ENCODE measurements around the gene CHD5. TPM values are rescaled to one million over a fixed set of nuclear protein-coding genes. Genes with fewer than 3 reads are reported as not detected.

The CHD5 gene
- total RNA-seq, 1 experiment from 2014 or later = 0.39 TPM

DNA sequence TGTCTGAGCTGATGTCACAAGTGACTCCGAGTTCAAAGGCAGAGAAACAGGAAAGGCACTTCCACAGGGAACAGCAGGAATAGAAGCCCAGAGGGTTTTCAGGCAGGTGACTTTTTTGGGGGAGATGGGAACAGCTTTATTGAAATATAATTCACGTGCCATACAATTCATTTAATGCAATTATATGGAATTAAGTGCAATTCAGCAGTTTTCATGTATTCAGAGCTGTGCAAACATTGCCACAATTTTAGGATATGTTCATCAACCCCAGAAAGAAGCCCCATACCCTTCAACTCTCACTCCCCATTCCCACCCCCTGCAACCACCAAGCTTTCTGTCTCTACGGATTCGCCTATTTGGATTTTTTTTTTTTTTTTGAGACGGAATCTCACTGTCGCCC lies 117.5 kb downstream of the CHD5 start:
- Histone ChIP-seq H3K4me1 (no peaks in the 10 kb centered on the region), H3K27me3 (replicated peaks; ENCODE audit: control insufficient read depth, insufficient read depth, low read length) (no peaks in the 10 kb centered on the region), H3K36me3 (ENCODE audit: control insufficient read depth, insufficient read depth, low read length) (no peaks in the 10 kb centered on the region), H3K9me3 (no peaks in the 10 kb centered on the region), H3K4me3 (ENCODE audit: low read depth, low read length) (no peak overlapping the region)
- no peak for DNase-seq
- no peak overlapping the region for H3K4me3 Mint-ChIP-seq (ENCODE audit: unreplicated experiment)
- intact Hi-C loops (cut with micrococcal nuclease; ENCODE audit: unreplicated experiment) = no loop called here
- H3K27me3 Mint-ChIP-seq (ENCODE audit: insufficient read depth, unreplicated experiment) = no peaks in the 10 kb centered on the region
- H3K36me3 Mint-ChIP-seq (ENCODE audit: insufficient read depth, unreplicated experiment) = peaks cover 5% of the 10 kb centered on the region
- BruUV-seq (replicated peaks) = no TSS peak
- TF ChIP-seq, protein P1, sequence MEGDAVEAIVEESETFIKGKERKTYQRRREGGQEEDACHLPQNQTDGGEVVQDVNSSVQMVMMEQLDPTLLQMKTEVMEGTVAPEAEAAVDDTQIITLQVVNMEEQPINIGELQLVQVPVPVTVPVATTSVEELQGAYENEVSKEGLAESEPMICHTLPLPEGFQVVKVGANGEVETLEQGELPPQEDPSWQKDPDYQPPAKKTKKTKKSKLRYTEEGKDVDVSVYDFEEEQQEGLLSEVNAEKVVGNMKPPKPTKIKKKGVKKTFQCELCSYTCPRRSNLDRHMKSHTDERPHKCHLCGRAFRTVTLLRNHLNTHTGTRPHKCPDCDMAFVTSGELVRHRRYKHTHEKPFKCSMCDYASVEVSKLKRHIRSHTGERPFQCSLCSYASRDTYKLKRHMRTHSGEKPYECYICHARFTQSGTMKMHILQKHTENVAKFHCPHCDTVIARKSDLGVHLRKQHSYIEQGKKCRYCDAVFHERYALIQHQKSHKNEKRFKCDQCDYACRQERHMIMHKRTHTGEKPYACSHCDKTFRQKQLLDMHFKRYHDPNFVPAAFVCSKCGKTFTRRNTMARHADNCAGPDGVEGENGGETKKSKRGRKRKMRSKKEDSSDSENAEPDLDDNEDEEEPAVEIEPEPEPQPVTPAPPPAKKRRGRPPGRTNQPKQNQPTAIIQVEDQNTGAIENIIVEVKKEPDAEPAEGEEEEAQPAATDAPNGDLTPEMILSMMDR (IDR thresholded peaks at IDR 0.05; ENCODE audit: insufficient read depth in 1 of 2, low read depth in 1 of 2, low read length in 1 of 2, severe bottlenecking in 1 of 2, unreplicated experiment in 1 of 2) = no peak
- no peaks in the 10 kb centered on the region for H3K4me1 Mint-ChIP-seq (ENCODE audit: low read depth, unreplicated experiment)
- POLR2A ChIA-PET = no interaction called here
- H3K9me3 Mint-ChIP-seq (ENCODE audit: unreplicated experiment) = no peaks in the 10 kb centered on the region
- H3K27ac Mint-ChIP-seq (ENCODE audit: unreplicated experiment) = no peak overlapping the region
- CTCF ChIA-PET = no interaction called here

DNA sequence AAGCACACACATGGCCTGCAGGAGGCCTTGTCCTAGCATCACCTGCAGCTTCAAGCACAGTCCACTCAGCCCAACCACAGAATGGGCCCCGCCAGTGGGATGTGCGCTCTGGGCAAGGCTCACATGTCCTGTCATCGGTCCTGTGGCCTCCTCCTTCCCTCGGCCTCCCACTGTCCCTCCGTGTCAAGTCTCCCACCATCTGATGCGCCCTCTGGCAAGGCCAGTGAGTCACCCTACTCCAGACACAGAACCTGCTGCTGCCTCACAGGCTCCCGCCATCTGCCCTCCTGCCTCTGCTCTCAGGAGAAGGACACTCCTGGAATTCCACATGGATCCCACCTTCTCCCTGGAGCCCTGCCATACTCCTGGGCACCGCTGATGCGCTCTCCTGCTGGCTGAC lies 120.3 kb downstream of the CHD5 start:
- H3K27me3 Mint-ChIP-seq (ENCODE audit: insufficient read depth, unreplicated experiment) = no peaks in the 10 kb centered on the region
- DNase-seq = no peak
- no peak overlapping the region for H3K27ac Mint-ChIP-seq (ENCODE audit: unreplicated experiment)
- no peaks in the 10 kb centered on the region for H3K9me3 ChIP-seq
- H3K9me3 Mint-ChIP-seq (ENCODE audit: unreplicated experiment) = no peaks in the 10 kb centered on the region
- H3K4me3 Mint-ChIP-seq (ENCODE audit: unreplicated experiment) = no peak overlapping the region
- H3K4me1 ChIP-seq = no peaks in the 10 kb centered on the region
- TF ChIP-seq, protein P1 (IDR thresholded peaks at IDR 0.05; ENCODE audit: insufficient read depth in 1 of 2, low read depth in 1 of 2, low read length in 1 of 2, severe bottlenecking in 1 of 2, unreplicated experiment in 1 of 2) = no peak
- peaks cover 13% of the 10 kb centered on the region for H3K36me3 Mint-ChIP-seq (ENCODE audit: insufficient read depth, unreplicated experiment)
- no peaks in the 10 kb centered on the region for H3K4me1 Mint-ChIP-seq (ENCODE audit: low read depth, unreplicated experiment)
- intact Hi-C loops (cut with micrococcal nuclease; ENCODE audit: unreplicated experiment) = no loop called here
- ChIA-PET POLR2A (no interaction called here), CTCF (no interaction called here)
- no peaks in the 10 kb centered on the region for H3K36me3 ChIP-seq (ENCODE audit: control insufficient read depth, insufficient read depth, low read length)
- no peaks in the 10 kb centered on the region for H3K27me3 ChIP-seq (replicated peaks; ENCODE audit: control insufficient read depth, insufficient read depth, low read length)
- H3K4me3 ChIP-seq (ENCODE audit: low read depth, low read length) = no peak overlapping the region
- BruUV-seq (replicated peaks) = no TSS peak

DNA sequence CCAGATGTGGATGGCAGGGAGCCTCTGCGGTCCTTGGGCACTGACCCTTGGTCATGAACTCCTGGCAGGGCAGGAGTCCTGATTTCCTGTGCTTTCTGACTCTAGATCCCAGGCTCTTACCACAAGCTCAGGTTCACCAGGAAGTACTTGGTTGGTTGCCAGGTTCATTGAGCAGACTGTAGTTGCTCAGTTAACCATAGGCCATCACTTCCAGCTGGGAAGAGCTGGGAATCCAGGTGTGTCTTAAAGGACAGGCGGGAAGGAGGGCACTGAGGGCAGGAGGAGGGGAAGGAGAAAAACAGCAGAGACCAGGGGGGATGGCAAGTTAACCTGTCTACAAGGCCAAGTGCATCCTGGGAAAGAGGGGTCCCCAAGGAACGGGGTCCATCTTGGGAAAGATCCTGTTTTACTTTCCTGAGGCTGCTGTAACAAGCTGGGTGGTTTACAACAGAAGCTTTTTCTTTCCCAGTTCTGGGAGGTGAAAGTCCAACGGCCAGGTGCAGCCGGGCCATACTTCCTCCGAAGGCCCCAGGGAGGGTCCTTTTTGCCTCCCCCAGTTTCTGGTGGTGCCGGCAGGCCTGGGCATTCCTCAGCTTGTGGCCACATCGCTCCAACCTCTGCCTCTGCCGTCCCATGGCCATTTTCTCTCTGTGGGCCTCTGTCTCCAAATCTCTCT lies 122.8 kb downstream of the CHD5 start:
- H3K27me3 ChIP-seq (replicated peaks; ENCODE audit: control insufficient read depth, insufficient read depth, low read length) = no peaks in the 10 kb centered on the region
- Mint-ChIP-seq H3K27ac (ENCODE audit: unreplicated experiment) (no peak overlapping the region), H3K36me3 (ENCODE audit: insufficient read depth, unreplicated experiment) (peaks cover 13% of the 10 kb centered on the region), H3K4me3 (ENCODE audit: unreplicated experiment) (no peak overlapping the region), H3K9me3 (ENCODE audit: unreplicated experiment) (no peaks in the 10 kb centered on the region), H3K4me1 (ENCODE audit: low read depth, unreplicated experiment) (no peaks in the 10 kb centered on the region), H3K27me3 (ENCODE audit: insufficient read depth, unreplicated experiment) (no peaks in the 10 kb centered on the region)
- POLR2A ChIA-PET = no interaction called here
- H3K36me3 ChIP-seq (ENCODE audit: control insufficient read depth, insufficient read depth, low read length) = no peaks in the 10 kb centered on the region
- no peak for DNase-seq
- H3K9me3 ChIP-seq = no peaks in the 10 kb centered on the region
- BruUV-seq (replicated peaks) = no TSS peak
- H3K4me3 ChIP-seq (ENCODE audit: low read depth, low read length) = no peak overlapping the region
- TF ChIP-seq, protein P1 (IDR thresholded peaks at IDR 0.05; ENCODE audit: insufficient read depth in 1 of 2, low read depth in 1 of 2, low read length in 1 of 2, severe bottlenecking in 1 of 2, unreplicated experiment in 1 of 2) = no peak
- intact Hi-C loops (cut with micrococcal nuclease; ENCODE audit: unreplicated experiment) = no loop called here
- no peaks in the 10 kb centered on the region for H3K4me1 ChIP-seq
- CTCF ChIA-PET = interaction anchor here (1.3 kb wide), 1 partner anchor 24 kb away, joined by 3 read pairs; no protein-coding TSS in a partner anchor
